AG10803 (cell line): Measurements from ENCODE around the gene DOCK11.

Experiments
- DNase-seq: peaks from one replicate; pipeline ENCODE4 v3.0.0; 2010; ENCODE audit warnings: low read depth
- H3K4me3 ChIP-seq: 2 replicates; pipeline ENCODE4 v1.5.1; 2011; ENCODE audit warnings: mild to moderate bottlenecking, low read length, control low read depth
- CTCF ChIP-seq: conservative IDR thresholded peaks from 2 replicates; pipeline ENCODE4 v1.5.1; 2011; ENCODE audit warnings: mild to moderate bottlenecking, low read length, control low read depth, inconsistent platforms

The DOCK11 gene

GRCh38 chrX:118665204-118665603, 169.6 kb downstream of the DOCK11 start:
- no peak for TF ChIP-seq CTCF
- no peak overlapping the region for H3K4me3 ChIP-seq
- no peak for DNase-seq

GRCh38 chrX:118666521-118666920, 170.9 kb downstream of the DOCK11 start:
- no peak for DNase-seq
- no peak for TF ChIP-seq CTCF
- no peak overlapping the region for H3K4me3 ChIP-seq

GRCh38 chrX:118669435-118669834, 173.8 kb downstream of the DOCK11 start:
- H3K4me3 ChIP-seq = no peak overlapping the region
- TF ChIP-seq CTCF = no peak
- no peak for DNase-seq

- no peak for TF ChIP-seq CTCF
- no peak overlapping the region for H3K4me3 ChIP-seq
- no peak for DNase-seq
Measured at GRCh38 chrX:118675326-118675965, 179.8 kb downstream of the DOCK11 start.

- no peak overlapping the region for H3K4me3 ChIP-seq
- DNase-seq = no peak
- no peak for TF ChIP-seq CTCF
Measured at GRCh38 chrX:118675966-118676349, 180.3 kb downstream of the DOCK11 start.

GRCh38 chrX:118677318-118677717, 181.7 kb downstream of the DOCK11 start:
- no peak for TF ChIP-seq CTCF

GRCh38 chrX:118679290-118679689, 183.7 kb downstream of the DOCK11 start:
- TF ChIP-seq CTCF = no peak

More at GRCh38 chrX:118677318-118677717, 181.7 kb downstream of the DOCK11 start:
- no peak for DNase-seq
- no peak overlapping the region for H3K4me3 ChIP-seq

More at GRCh38 chrX:118679290-118679689, 183.7 kb downstream of the DOCK11 start:
- no peak overlapping the region for H3K4me3 ChIP-seq
- DNase-seq = no peak
